HG03521 (cell line): ENCODE data around the gene SULT1E1.
A peak's percentile ranks its signal among the peaks of the same experiment; 100 is the strongest.

Experiments
- ATAC-seq: cut with Tn5 transposase; IDR thresholded peaks from one replicate; pipeline ENCODE4 v1.9.1; 2021; ENCODE audit warnings: mild to moderate bottlenecking, moderate library complexity; ENCODE audit not compliant: unreplicated experiment

Gene SULT1E1, protein sequence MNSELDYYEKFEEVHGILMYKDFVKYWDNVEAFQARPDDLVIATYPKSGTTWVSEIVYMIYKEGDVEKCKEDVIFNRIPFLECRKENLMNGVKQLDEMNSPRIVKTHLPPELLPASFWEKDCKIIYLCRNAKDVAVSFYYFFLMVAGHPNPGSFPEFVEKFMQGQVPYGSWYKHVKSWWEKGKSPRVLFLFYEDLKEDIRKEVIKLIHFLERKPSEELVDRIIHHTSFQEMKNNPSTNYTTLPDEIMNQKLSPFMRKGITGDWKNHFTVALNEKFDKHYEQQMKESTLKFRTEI

DNA sequence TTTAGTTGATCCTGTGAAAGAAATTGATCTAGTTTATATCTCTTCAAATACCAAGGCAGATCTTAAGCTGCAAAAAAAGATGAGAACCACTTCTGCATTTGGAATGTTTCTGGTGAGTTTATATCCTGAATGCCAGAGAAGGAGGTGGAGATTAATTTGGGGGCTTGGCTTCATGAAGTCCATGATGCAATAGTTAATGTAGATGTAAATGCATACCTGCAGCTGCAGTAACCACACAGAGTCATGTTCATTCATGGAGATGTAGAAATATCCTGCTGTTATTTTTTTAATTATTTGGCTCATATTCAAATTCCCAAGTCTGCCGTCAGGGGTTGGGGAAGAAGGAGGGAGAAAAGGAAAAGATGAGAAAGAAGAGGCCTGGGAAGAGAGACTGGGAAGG, at the start of gene SULT1E1:
SULT1E1 (minus strand) TSS at position 94 of the 400 bp plus-strand sequence. CDS start 2,501 bp downstream, outside the sequence.
- no peak for ATAC-seq

DNA sequence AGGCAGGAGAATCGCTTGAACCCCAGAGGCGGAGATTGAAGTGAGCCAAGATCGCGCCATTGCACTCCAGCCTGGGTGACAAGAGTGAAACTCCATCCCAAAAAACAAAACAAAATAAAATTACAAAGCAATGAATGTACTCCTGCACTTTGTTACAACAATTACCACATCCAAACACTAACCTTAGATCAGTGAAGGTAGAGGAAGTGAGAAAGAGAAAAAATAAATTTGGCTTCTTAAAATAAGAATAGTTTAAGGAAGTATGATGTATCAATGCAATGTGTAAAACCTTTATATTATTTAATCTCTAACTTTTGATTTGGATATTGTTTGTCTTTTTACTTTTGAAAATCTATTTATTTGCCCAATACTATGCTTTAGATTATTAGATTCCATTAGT, 49.2 kb upstream of the SULT1E1 start:
- no peak for ATAC-seq

DNA sequence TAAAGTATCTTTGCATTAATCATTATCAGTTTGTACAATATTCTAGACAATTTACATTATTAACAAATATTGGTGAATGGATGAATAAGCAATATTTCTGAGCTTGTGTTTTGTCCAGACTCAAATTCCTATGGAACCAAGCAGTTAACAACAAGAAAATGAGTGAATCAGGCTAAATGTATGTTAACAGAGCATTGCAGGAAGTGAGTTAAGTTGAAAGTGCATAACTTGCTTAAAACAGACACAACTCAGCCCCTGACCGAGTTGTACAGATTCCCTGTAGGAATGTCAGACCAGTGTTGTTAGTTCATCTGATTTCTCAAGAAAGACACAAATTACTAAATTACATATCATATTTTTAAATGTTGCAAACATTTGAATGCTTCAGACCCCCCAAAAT, 47.2 kb upstream of the SULT1E1 start:
- no peak for ATAC-seq

DNA sequence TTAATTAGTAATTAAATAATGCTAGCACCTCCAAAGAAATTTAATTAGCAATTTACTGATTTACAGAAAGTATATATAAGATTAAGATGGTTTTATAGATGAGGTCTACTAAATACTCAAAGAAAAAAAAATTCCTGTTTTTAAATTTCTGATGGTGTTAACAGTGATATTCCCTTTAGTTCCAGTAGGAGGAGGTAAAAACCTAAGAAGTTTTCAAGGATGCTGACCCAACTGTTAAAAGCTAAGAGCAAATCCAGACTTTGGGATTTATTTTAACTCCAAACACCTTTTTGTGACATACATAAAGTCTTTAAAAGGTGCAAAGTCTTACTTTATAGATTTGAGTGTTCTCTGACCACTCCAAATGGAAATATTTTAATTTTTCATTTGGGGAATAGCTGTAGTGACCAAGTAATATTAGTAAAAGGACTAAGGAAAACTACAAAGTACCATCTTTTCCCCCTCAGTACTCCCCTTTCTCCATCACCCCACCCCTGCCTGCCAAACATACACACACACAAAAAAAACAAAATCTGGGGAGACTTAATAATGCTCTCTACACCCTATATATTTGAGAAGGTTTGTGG, 36.7 kb upstream of the SULT1E1 start:
- no peak for ATAC-seq

DNA sequence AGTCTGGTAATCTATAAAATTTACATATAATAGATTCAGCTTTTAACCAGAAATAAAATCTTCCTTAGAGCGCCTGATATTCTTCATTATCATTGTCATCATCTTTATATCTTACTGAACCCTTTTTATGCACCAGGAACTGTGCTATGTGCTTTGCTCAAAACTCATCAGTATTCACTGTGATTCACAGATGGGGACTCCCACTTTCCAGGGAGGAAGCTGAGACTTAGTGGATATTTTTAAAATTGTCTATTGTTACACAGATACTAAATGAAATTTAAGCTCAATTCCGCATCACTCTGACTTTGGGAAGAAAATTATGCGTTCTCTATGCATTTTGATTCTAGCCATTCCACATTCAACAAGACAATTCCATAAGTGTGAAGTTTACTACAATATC, 34.8 kb upstream of the SULT1E1 start:
- no peak for ATAC-seq

DNA sequence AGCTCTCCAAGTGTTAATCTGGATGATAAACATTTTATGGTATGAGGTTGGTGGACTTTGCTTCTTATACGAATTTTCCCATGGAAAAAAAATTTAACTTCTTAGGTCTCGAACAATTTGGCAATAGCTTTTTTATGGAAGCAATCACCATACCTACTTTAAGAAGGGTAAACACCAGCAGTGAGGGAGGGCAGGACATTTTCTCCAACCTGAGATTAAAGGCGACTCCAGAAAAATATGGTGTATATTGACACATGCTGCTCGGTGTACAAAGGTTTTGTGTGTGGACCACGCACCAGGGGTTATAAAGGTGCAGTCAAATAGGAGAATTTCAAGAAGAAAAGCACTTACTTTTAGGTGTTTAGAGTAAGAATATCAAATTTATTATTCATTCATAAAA, 34.2 kb upstream of the SULT1E1 start:
- no peak for ATAC-seq

DNA sequence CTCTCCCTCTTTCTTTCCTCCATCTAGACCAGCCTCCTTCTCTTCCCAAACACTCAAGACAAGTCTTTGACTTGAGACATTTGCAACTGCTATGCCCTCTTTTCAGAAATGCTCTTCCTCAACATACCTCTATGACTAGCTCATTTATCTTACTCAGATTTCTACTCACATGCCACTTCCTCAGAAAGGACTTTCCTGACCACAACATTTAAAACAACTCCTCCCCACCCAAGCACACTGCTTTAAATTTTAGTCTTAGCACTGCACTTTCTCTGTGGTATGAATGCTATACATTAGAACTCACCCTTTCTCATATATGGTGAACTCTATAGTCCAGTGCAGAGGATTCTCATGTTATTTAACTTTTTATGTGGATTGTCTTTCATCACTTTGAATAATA, 28.4 kb upstream of the SULT1E1 start:
- ATAC-seq, result no peak

DNA sequence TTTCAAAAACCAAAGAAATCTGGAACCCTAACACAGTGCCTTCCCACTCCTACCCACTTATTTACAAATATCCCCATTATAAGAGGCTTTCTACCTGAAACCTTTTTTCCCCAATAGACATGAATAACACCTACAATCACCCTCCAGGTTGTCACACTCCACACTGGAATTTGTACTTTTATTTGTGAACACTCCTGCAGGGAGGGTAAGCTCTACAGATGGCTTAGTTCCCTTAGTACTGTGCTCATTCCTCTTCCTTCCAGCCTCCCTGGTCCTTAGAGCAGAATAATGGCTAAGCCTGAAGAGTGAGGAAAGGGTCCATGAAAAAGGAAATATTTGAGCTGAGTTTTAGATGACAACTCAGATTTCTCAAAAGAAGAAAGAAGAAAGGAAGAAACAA, 22.2 kb upstream of the SULT1E1 start:
- ATAC-seq, result no peak

DNA sequence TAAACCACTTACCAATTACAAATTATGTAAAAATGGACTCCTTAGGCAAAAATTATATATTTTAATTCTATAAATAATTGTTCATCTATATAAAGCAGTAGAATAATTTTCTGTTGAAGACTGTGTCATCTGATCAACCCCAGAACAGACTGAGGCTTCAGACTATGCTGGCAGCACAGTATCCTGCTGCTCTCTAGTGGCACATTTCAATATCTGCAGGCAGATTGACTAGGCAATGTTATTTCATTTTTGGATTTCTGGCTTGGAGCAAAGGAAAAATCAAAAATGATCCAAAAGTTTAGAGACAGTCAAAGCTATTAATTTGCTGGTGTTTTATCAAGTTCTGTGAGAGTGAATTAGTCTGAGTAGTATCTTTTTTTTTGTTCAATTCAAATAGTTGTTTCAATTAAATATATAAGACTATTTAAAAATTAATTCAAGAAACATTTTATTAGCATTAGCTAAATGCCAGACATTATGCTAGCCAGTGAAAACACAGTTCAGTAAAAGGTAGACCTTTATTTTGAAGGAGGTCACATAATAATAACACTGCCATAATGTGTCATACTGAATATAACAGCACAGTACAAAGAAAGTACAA, 21.3 kb upstream of the SULT1E1 start:
- ATAC-seq, result peak; percentile 75

DNA sequence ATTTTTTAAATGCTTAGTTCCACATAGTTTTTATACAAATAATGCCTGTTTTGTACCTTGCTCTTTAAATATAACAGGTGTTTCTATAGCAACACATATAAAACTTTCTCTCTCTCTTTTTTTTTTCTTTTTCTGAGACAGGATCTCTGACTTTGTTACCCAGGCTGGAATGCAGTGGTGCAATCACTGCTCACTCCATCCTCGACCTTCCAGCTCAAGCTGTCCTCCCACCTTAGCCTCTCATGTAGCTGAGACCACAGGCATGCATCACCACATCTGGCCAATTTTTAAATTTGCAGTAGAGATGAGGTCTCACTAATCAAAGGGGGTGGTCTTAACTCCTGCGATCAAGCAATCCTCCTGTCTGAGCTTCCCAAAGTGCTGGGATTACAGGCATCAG, 18.3 kb upstream of the SULT1E1 start:
- ATAC-seq, result no peak

DNA sequence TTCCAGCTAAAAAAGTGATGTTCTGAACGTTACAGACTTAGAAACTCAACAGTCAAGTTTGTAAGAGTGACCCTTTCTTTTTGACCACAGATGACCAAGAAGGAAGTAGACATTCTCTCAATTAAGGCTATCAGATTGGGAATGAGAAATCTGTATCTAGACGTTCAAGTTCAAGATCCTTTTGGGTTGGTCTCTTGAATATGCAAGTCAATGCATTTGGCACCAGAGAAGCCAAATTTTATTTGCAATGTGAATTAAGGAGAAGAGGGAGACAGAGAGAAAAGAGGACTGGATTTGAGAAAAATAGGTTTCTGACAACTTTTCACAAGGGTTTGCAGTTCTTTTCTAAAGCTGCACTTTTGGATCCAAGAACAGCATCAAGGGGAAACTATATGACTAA, 17.5 kb upstream of the SULT1E1 start:
- ATAC-seq, result no peak

DNA sequence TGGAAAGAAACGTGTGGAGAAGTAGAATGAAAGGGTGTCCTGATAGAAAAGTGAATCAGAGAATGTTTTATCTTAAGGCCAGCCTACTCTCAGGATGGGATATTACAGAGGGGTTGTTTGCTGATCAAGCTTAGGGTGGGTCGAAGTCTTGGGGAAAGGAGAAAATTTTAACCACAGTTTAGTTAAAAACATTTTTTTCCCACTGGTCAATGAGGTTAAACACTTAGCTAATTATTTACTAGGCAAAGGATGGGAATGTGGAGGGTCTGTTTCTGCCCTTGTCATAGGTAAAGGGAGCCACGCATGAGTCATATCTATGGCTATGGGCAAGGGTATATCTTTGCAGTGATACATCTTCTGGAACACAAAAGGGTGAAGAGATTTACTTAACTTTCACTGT, 16.1 kb upstream of the SULT1E1 start:
- ATAC-seq, result no peak

DNA sequence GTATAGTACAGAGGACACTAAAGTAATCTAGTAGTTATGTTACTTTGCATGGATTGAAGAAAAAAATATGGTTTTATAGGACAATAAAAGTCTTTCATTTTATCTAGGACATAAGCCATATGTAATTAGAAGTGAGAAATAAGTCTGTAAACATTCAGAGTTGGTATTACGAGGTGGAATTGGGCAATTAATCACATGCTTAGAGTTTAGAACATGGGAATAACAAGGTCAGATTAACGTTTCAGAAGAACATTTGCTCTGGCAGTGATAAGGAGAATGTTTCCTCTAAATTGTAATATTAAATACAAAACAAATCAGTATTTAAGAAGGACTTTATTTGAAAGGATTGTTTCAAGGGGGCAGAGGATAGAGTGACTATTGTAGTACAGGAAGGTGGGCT, 15.6 kb upstream of the SULT1E1 start:
- ATAC-seq, result no peak

DNA sequence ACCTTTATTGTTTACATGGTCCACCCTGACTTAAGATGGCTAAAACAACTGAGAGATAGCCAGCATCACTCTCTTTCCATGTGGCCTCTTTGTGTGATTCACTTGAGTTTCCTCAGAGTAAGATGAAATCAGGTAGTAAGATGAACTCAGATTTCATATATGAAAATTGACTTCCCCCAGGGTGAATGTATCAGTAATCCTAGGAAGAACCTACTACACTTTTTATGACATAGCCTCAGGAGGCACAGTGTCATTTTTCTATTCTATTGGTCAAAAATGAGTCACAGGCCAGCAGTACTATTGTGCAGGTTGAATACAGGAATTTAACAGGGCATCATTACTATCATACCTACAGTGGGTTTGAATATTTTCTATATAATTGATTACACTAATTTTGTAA, 14.6 kb upstream of the SULT1E1 start:
- no peak for ATAC-seq

DNA sequence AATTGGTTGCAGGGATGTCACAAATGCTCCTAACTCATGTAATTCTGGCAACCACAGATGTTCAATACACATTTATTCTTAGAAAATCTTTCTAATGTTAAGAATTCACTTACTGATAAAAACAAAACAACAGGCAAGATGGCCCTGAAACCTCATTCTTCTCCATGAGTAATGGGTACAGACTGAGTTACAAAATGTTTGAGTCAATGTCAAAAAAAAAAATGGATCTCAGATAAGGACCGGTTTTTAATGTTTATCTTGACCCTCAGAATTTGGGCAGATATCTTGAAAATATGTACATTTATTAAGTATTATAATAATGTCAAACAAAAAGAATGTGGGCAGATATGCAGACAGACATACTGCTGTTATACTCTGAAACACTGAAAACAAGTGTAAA, 1.8 kb upstream of the SULT1E1 start:
- no peak for ATAC-seq

DNA sequence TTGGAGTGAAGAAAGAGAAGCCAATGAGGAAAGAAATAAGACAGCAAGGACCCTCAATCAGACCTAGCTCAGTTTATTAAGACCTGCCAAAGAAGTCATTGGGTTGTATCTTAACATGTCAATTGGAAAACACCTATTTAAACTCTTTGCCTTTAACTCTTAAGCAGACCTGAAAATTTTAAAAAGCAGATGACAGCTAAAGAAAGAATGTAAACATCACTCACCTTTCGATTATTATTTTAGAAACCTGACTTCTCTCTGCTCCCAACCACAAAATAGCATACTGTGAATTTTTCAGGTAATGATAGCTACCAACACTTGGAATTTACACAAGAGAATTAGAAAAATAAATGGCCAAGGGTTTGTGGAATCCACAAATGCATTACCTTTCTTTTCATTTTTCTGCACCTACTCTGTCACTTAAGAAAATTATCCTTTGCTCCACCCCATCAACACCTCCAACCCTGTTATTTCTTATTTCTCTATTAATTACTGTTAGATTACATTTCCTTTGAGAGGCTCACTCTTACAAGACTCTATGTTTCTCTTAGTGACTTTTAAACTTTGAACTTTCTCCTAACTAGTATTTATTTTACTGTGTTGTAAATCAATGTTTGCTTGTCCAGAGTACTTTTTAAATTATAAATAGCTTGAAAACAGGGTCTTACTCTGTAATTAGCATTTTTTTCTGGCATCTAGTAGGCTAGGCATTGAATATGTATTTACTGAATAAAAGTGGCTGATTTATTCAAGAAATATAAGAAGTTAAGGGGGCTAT, 765 bp upstream of the SULT1E1 start:
- ATAC-seq, result no peak

DNA sequence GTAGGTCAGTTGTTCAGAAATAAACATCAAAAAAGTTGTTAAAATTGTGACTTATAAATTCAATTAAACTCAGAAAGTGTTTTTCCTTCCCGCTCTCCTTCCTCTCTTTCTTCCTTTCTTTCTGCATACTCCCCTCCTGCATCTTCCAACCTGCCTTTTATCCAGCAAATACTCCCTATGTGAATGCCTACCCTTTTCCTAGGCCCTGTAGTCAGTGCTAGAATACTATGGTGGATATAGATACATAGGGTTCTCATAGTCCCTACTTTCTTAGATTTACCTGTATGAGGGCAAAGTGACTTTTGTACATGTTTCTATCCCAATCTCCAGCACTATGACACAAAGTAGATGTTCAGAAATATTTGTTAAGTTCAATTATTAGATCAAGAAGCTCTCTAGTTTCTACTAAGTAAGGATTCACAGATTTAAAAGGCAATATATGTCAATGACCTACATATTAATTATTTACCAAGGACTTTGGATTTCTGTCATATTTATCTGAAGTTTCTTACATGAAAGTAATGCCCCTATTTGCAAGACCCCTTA, 732 bp downstream of the SULT1E1 start:
- ATAC-seq, result no peak

DNA sequence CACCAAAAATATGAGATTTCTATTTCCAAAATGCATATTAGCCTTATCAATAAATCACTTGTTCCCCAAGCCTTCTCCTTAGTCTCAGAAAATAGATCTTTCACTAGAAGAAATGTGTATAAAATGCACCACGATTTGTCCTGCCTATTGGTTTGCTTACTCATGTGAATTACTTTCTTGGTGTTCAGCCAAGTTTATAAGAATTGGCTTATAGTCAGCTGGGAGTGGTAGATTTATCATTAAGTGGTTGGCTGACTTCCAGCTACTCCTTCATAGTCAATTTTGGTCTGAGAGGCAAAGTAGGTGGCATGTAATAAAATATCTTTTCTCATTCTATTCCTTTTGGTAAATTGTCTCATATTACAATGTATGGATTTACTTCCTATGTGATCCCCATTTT, 1.3 kb downstream of the SULT1E1 start:
- no peak for ATAC-seq

DNA sequence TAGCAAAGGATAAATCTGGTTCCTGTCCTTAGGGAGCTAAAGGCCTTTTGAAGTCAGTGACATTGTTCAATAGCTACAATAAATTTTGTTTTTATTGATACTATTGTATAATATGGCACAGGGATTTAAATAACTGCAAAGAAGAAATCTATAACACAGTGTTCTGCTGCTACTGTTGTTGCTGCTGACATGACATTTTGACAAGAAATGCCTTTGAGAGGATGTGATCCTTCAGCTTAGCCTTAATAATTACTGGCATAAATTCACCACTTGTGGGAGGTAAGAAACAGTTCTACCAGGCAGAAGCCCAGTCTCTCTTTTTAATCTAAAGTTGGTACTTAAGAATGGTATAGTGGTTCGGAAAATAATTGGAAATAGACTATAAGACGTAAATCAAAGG, 4.1 kb downstream of the SULT1E1 start:
- no peak for ATAC-seq

DNA sequence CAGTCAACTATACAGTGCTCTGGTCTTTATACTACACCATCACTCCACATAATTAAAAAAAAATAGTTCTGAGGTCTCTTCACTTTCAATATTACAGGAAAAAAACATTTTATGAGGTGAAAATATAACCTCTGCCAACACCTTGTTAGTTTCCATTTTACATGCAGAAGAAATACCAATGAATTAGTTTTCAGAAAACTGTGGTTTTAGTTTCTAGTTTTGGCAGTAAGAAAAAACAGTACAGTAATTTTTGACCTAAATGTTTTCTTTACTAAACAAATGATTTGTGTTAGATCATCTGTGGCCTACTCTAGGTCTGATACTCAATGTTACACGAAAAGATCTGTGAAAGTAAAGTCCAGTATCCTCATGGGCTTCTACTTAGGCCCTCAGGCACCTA, 10.0 kb downstream of the SULT1E1 start:
- ATAC-seq, result peak; percentile 49

DNA sequence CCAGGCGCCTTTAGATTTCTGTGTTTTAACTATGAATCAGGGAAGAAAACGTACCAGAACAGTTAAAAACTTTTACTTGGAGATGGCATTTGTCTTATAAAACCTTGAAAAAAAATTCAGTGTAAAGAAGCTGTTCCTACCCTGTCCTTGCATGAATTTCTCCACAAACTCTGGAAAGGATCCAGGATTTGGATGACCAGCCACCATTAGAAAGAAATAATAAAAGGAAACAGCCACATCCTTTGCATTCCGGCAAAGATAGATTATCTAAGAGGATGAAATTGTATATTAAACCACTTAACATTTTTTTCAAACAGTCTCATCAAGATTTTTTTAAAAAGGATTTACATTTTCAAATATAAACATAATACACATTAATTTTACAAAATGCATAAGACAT, 10.6 kb downstream of the SULT1E1 start:
- ATAC-seq, result no peak

DNA sequence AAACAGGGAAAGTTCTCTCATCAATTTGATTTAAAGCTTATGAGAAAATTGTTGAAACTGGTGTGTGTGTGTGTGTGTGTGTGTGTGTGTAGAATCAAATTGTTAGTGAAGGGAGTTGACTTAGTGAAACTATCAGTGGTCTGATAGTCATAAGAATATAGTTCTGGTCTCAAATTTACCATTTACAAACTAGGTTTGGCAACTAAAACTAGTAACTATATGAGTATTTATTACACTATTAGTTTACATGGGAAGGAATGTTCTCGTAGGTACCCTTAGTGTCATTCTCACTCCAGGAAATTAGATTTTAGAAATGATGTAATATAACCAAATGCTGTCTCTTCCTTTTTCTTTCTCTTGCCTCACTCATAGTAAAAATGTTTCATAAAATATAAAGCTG, 11.9 kb downstream of the SULT1E1 start:
- ATAC-seq, result no peak
